Progenitor cell of endocrine pancreas (in vitro differentiated cells): ENCODE data around the gene IDI2. TPM values are rescaled to one million over a fixed set of nuclear protein-coding genes. Genes with fewer than 3 reads are reported as not detected.

Experiments used
- DNase-seq: peaks from one replicate; pipeline ENCODE4 v3.0.0; 2021; ENCODE audit warnings: low spot score; ENCODE audit not compliant: unreplicated experiment
- H3K27ac Mint-ChIP-seq: 2 replicates; pipeline ENCODE4 v1.8.0; 2021; ENCODE audit warnings: mild to moderate bottlenecking, moderate library complexity, mixed read lengths
- H3K27me3 Mint-ChIP-seq: 2 replicates; pipeline ENCODE4 v1.8.0; 2021; ENCODE audit warnings: mixed read lengths
- H3K36me3 Mint-ChIP-seq: 2 replicates; pipeline ENCODE4 v1.8.0; 2022; ENCODE audit warnings: mixed read lengths; ENCODE audit not compliant: insufficient read depth
- H3K4me1 Mint-ChIP-seq: 2 replicates; pipeline ENCODE4 v1.8.0; 2021; ENCODE audit warnings: low read depth, mixed read lengths
- H3K4me3 Mint-ChIP-seq: 2 replicates; pipeline ENCODE4 v1.8.0; 2021; ENCODE audit warnings: low read depth, mild to moderate bottlenecking, moderate library complexity, mixed read lengths
- H3K9me3 Mint-ChIP-seq: 2 replicates; pipeline ENCODE4 v1.8.0; 2021; ENCODE audit warnings: low read depth, mixed read lengths
- CTCF ChIP-seq: fragments of 200-600 bp; sonication (generic); IDR thresholded peaks from one replicate; pipeline ENCODE4 v1.5.0; 2021; ENCODE audit warnings: antibody characterized with exemption, mild to moderate bottlenecking; ENCODE audit not compliant: unreplicated experiment
- total RNA-seq: library from RNA; stranded (reverse); gene quantifications from 2 replicates; pipeline ENCODE4 v1.2.1, GENCODE V29; 2021

The IDI2 gene
- total RNA-seq, 1 donor from 2014 or later, result not detected

DNA sequence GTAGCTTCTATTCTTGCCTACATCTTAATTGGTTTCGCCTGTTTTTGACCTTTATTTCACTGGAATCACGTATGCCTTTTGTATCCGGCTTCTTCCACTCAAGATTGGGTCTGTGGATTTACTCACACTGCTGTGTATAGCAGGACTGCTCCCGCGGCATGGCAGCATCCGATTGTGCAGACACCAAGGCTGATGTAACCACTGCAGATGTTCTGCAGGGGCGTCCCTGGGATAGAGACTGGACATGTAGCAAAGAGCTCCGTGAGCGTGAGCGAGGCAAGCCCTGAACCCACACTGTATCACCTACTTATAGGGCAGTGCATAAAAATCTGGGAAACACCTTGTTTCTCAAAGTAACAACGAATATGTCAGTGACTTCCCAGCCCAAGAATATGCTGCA, 11.4 kb upstream of the IDI2 start:
- no peaks in the 10 kb centered on the region for H3K27me3 Mint-ChIP-seq

GRCh38 chr10:1036341-1036791, 10.7 kb upstream of the IDI2 start:
- no peaks in the 10 kb centered on the region for H3K9me3 Mint-ChIP-seq
- H3K4me3 Mint-ChIP-seq, result no peak overlapping the region
- H3K27me3 Mint-ChIP-seq, result no peaks in the 10 kb centered on the region
- no peak for DNase-seq
- peak overlapping the region; percentile 56 for H3K27ac Mint-ChIP-seq
- H3K36me3 Mint-ChIP-seq, result peaks cover 11% of the 10 kb centered on the region
- H3K4me1 Mint-ChIP-seq, result no peaks in the 10 kb centered on the region
- TF ChIP-seq CTCF, result no peak

More for the DNA sequence above, 11.4 kb upstream of the IDI2 start:
- DNase-seq, result no peak
- Mint-ChIP-seq H3K36me3 (peaks cover 12% of the 10 kb centered on the region), H3K27ac (no peak overlapping the region), H3K9me3 (no peaks in the 10 kb centered on the region), H3K4me3 (no peak overlapping the region), H3K4me1 (no peaks in the 10 kb centered on the region)
- TF ChIP-seq CTCF, result no peak

GRCh38 chr10:1035201-1035600, 9.5 kb upstream of the IDI2 start:
- Mint-ChIP-seq H3K27me3 (no peaks in the 10 kb centered on the region), H3K9me3 (no peaks in the 10 kb centered on the region), H3K4me1 (no peaks in the 10 kb centered on the region), H3K4me3 (no peak overlapping the region), H3K27ac (no peak overlapping the region), H3K36me3 (peaks cover 8% of the 10 kb centered on the region)
- no peak for DNase-seq
- no peak for TF ChIP-seq CTCF

DNA sequence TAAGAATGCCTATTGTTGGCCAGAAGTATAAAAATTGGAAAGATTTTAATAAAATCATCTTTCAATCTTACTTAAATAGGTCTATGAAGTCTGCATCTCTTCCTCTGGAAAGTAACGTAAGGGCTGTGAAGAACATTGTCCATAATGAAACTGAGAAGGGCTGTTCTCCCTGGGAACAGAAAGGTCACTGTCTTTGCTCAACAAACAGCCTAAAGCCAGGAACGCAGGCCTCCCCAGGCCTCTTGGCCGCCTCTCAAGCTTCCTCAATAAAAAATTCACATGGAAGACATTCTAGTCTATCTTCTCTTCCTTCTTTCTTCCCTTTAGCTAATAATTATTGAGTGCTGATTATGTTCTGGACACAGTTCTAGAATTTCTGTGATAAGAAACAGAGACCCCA, 9.1 kb upstream of the IDI2 start:
- DNase-seq, result no peak
- H3K4me1 Mint-ChIP-seq, result no peaks in the 10 kb centered on the region
- no peaks in the 10 kb centered on the region for H3K9me3 Mint-ChIP-seq
- no peak overlapping the region for H3K4me3 Mint-ChIP-seq
- H3K27ac Mint-ChIP-seq, result no peak overlapping the region
- TF ChIP-seq CTCF, result no peak
- H3K36me3 Mint-ChIP-seq, result peaks cover 6% of the 10 kb centered on the region
- no peaks in the 10 kb centered on the region for H3K27me3 Mint-ChIP-seq

GRCh38 chr10:1033601-1034000, 7.9 kb upstream of the IDI2 start:
- no peak for TF ChIP-seq CTCF
- H3K27ac Mint-ChIP-seq, result no peak overlapping the region
- H3K4me1 Mint-ChIP-seq, result no peaks in the 10 kb centered on the region
- no peaks in the 10 kb centered on the region for H3K27me3 Mint-ChIP-seq
- H3K9me3 Mint-ChIP-seq, result no peaks in the 10 kb centered on the region
- no peak for DNase-seq
- no peak overlapping the region for H3K4me3 Mint-ChIP-seq
- H3K36me3 Mint-ChIP-seq, result peaks cover 6% of the 10 kb centered on the region
